Measurements from ENCODE around the gene DNAJB5.
"Not testable (repeated sequence)": the region's sequence is repeated elsewhere in the genome, so short reads cannot be mapped to it uniquely, and the experiment has no call there.

DNAJB5 gene

GRCh38 chr9:34989003-34989945 lies at the start of gene DNAJB5:
Gene DNAJB5, plus strand, starts transcription at chr9:34989745. Its CDS starts 886 bp downstream, at chr9:34990631.
- peak; percentile 91 to 94 for DNase-seq (ENCODE audit: low read depth in 2 of 2)

- DNase-seq (ENCODE audit: low read depth in 2 of 2), result not testable (repeated sequence)
Observed at GRCh38 chr9:34939989-34940388, 49.6 kb upstream of the DNAJB5 start.

- no peak for DNase-seq (ENCODE audit: low read depth in 2 of 2)
Observed at GRCh38 chr9:34948451-34948850, 41.1 kb upstream of the DNAJB5 start.

- DNase-seq (ENCODE audit: low read depth in 2 of 2), result no peak
Observed at GRCh38 chr9:34954225-34954624, 35.3 kb upstream of the DNAJB5 start.

- DNase-seq (ENCODE audit: low read depth in 2 of 2), result not testable (repeated sequence)
Observed at GRCh38 chr9:34956066-34956465, 33.5 kb upstream of the DNAJB5 start.

- DNase-seq (ENCODE audit: low read depth in 2 of 2), result no peak
Observed at GRCh38 chr9:34956648-34957047, 32.9 kb upstream of the DNAJB5 start.

GRCh38 chr9:34957492-34958410 lies 31.8 kb upstream of the DNAJB5 start, which contains the start of gene PHF24:
Gene PHF24, plus strand, starts transcription at chr9:34958285. Its CDS starts 13,014 bp downstream, at chr9:34971299.
- peak in 1 of 2 donors; percentile 20 for DNase-seq (ENCODE audit: low read depth in 2 of 2)

- no peak for DNase-seq (ENCODE audit: low read depth in 2 of 2)
Observed at GRCh38 chr9:34958411-34958982, 31.0 kb upstream of the DNAJB5 start.

GRCh38 chr9:34959461-34959860 lies 30.1 kb upstream of the DNAJB5 start:
- no peak for DNase-seq (ENCODE audit: low read depth in 2 of 2)

GRCh38 chr9:34961574-34962490 lies 27.7 kb upstream of the DNAJB5 start:
- DNase-seq (ENCODE audit: low read depth in 2 of 2), result no peak

- DNase-seq (ENCODE audit: low read depth in 2 of 2), result no peak
Observed at GRCh38 chr9:34962546-34962945, 27.0 kb upstream of the DNAJB5 start.

- no peak for DNase-seq (ENCODE audit: low read depth in 2 of 2)
Observed at GRCh38 chr9:34963552-34963951, 26.0 kb upstream of the DNAJB5 start.

- no peak for DNase-seq (ENCODE audit: low read depth in 2 of 2)
Observed at GRCh38 chr9:34964458-34964857, 25.1 kb upstream of the DNAJB5 start.

GRCh38 chr9:34971146-34971811 lies 18.3 kb upstream of the DNAJB5 start:
- DNase-seq (ENCODE audit: low read depth in 2 of 2), result no peak

GRCh38 chr9:34974664-34975063 lies 14.9 kb upstream of the DNAJB5 start:
- DNase-seq (ENCODE audit: low read depth in 2 of 2), result no peak

GRCh38 chr9:34976441-34976840 lies 13.1 kb upstream of the DNAJB5 start:
- DNase-seq (ENCODE audit: low read depth in 2 of 2), result no peak

GRCh38 chr9:34976992-34977391 lies 12.6 kb upstream of the DNAJB5 start:
- DNase-seq (ENCODE audit: low read depth in 2 of 2), result no peak

- DNase-seq (ENCODE audit: low read depth in 2 of 2), result no peak
Observed at GRCh38 chr9:34980181-34980761, 9.3 kb upstream of the DNAJB5 start.

- DNase-seq (ENCODE audit: low read depth in 2 of 2), result no peak
Observed at GRCh38 chr9:34982361-34982760, 7.2 kb upstream of the DNAJB5 start.

GRCh38 chr9:34983209-34983608 lies 6.3 kb upstream of the DNAJB5 start:
- DNase-seq (ENCODE audit: low read depth in 2 of 2), result no peak
